ENCODE results near the gene CFB. TPM values are rescaled to one million over a fixed set of nuclear protein-coding genes. Genes with fewer than 3 reads are reported as not detected.
"Not testable (repeated sequence)": the region's sequence is repeated elsewhere in the genome, so short reads cannot be mapped to it uniquely, and the experiment has no call there.

Gene CFB
- polyA plus RNA-seq (2014; cell fraction: cytosol; rRNA removed), result not detected in 2 replicates
- 0.42 TPM in 1 of 2 replicates, not detected in the other for polyA plus RNA-seq (2014; cell fraction: nucleus; rRNA removed)

GRCh38 chr6:31945507-31946369 is at the start of gene CFB:
CFB (plus strand) TSS chr6:31946095; CDS start chr6:31946222, 127 bp downstream.
- DNase-seq (ENCODE audit: low spot score), result no peak

GRCh38 chr6:31896493-31896855 is 49.4 kb upstream of the CFB start:
- no peak for DNase-seq (ENCODE audit: low spot score)

DNA sequence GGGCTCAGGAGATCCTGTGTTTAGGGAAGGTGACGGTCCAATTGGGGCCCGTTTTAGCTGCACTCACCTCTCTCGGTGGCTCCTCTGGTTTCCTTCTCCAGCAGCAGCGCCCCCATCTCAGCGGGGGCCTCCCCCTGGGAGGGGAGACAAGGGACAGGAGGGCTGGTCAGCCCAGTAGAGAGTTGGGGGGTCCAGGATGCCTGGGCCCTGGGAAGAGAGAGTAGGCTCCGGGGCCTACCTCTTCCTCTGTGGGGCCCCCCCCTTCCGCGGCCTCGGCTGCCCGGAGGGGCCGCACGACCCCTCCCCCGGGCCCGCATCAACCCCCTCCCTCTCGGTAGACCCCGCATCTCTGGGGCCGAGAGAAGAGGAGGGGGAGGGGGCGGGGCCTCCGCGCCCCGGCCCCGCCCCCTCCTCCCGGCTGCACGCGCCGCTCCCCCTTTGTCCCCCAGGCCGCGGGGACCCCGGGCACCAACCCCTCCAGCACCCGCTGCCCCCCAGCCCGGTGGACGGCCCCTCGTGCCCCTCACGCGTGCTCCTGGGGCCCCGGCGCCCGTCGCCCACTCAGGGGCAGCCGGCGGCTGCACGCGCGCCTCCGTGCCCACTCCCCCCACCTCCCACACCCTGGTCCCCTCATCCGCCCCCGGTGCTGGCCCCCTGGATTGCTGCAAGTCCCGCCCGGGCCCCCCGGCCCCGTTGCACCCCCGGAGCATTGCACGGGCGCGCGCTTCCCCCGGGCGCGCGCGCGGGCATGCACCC is 48.9 kb upstream of the CFB start:
- DNase-seq (ENCODE audit: low spot score), result no peak

DNA sequence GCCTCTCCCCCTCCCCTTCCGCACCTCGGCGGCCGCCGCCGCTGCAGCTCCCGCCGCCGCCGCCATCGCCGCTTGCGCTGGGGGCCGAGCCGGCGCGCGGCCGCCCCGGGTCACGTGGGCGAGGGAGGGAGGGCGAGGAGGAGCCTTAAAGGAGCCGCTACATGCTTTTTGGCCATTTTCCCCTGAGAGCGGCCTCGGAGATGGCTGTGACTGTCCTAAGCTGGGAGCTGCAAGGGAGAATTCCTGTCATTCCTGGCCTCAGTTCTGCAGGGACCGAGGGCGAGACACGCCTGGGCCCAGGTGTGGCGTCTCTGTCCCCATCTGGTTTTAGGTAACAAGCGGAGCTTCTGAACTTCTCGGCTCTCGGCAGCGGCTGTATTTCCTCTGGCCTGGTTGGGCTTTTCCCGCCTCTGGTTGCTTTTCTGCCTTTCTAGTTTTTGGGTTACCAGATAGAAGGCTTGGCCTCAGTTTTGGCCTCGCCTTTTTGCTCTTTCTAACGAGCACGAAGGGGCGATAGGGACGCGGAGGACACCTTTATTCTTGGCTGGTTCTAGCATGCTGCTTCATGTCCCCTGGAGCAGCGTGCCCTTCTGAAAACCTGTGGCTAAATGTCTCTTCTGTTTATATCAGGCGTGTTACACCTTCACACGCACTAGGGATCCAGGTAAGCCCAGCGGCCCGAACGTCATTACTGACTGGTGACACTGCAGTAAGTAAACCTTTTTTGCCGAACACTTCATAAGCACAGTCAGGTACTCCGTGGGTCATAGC is 48.1 kb upstream of the CFB start, which contains the start of gene EHMT2:
Gene EHMT2, minus strand, starts transcription at position 87 of the 771 bp plus-strand sequence. Its CDS starts 21 bp downstream, at position 66.
- DNase-seq (ENCODE audit: low spot score), result peak; percentile 80

DNA sequence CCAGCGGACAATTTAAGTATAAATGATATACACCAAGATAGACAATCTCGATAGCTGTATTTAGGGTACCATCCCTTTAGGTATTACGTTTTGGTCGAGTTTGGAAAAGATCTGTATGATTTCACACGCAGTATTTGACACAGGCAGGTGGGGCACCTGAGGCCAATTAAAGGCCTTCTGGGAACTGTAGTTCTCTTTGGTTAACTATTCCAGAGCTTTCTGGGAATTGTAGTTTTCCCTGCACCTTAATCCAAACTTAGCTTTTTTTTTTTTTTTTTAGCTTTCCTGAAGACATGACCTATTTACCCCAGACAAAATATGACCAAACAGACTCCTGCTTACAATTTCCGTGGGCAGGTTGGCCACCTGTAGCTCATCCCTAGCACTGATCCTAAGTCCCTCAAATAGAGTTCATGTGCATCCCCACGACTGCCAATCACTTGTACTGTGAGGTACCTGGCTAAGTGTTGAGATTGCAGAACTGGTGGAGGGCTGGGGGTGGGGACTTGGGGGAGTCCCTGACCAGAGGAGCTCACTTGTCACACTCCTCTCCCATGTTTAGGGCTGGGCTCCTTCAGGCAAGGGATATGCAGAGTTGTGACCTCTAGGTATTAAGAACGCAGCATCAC is 47.4 kb upstream of the CFB start:
- peak; percentile 60 for DNase-seq (ENCODE audit: low spot score)

DNA sequence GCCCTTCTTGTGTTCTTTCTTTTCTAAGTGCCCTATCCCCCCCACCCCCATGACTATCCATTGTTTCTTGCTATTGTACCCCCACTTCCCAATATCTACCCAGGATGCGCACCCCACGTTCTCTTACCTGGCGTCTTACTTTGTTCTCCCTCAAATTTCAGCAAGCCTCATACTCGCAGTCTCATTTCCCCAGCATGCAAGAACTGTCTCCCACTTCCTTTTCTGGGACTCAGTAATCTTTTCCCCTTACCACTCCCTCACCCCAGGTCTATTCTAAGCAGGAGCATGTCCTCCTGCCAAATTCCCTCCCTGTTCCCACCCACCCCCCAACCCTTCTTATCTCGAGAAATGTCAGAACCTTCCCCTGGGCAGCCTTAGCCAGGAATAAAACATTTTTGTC is 46.7 kb upstream of the CFB start:
- no peak for DNase-seq (ENCODE audit: low spot score)

DNA sequence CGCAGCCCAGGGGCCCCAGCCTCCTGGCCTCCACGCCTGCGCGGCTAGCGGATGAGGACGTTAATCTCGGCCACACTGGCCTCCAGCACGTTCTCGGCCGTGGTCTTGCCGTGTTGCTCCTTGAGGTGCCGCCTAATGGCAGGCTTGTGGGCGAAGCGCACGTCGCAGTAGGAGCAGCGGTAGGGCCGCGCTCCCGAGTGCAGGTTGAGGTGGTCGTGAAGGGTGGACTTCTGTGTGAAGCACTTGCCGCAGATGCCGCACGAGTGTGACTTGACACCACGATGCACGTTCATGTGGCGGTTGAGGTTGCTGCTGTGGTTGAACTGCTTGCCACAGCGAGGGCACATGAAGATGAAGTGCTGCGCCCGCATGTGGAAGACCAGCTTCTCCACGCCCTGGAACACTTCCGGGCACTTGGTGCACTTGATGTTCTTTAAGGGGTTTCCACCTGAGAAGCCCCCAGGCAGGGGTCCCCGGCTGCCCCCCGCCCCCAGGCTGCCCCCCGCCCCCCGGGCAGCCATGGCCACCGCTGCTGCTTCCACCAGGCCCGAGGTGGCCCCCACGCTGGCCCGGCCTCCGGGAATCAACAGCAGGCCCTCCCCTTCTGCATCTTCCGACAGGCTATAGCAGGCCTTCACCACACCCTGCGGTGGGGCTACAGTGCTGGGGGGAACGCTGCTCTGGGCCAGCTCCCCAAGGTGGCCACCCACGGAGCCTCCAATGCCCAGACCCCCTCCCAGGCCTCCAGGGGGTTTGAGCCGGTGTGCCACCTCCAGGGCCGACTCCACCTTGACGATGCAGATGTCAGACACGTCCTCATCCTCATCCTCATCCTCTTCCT is 45.8 kb upstream of the CFB start:
- DNase-seq (ENCODE audit: low spot score), result no peak

- no peak for DNase-seq (ENCODE audit: low spot score)
Measured at GRCh38 chr6:31900917-31901414, 44.9 kb upstream of the CFB start.

- DNase-seq (ENCODE audit: low spot score), result no peak
Measured at GRCh38 chr6:31901415-31901952, 44.4 kb upstream of the CFB start.

DNA sequence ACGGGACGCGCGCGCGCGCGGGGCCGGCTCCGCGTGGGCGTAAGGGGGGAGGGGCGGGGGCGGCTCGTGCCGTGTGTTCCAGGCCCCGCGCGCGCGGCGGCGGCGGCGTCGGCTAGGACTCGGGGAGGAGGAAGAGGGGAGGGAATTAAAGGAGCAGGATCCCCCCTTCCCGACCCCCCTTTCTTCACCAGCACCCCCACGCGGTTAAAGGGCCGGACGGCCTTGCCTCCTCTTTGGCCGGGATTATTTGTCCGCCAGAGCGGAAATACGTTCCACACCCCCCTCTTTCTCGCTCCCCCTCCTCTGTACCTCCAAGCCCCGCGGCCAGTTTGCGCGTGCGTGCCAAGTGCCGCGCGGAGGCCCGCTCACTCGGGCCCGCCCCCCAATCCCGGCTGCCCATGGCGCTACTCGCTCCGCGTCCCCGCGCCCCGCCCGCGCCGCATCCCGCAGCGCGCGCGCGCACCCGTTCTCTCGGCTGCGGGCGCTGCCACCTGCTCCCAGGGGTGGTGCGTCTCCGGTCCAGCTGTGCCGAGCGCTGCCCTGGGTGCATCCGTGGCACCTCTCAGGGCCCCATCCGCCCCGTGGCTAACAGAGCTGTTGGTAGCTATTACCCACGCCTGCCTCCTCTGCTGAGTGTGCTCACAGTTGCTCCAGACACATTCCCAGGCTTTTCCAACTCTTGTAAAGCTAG is 43.8 kb upstream of the CFB start, which contains the start of gene ZBTB12:
Gene ZBTB12, minus strand, starts transcription at position 134 of the 691 bp plus-strand sequence. CDS start 781 bp downstream, outside the sequence.
- peak; percentile 97 for DNase-seq (ENCODE audit: low spot score)

DNA sequence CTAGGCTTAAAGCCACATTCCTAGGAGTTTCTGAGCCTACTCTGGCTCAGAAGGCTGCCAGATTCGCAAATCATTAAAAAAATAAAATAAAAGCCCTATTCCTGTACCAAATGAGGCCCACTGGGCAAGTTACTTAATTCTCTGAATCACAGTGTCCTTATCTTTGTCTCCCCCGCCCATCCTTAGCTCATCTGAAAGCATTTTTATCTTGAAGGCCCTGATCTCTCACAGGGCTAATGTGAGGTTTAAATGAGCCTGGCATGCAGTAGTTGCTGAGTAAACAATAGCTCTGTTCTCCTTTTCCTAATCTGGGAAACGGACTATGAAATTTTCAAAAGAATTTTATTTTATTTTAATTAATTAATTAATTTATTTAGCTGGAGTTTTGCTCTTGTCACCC is 41.9 kb upstream of the CFB start:
- no peak for DNase-seq (ENCODE audit: low spot score)

DNA sequence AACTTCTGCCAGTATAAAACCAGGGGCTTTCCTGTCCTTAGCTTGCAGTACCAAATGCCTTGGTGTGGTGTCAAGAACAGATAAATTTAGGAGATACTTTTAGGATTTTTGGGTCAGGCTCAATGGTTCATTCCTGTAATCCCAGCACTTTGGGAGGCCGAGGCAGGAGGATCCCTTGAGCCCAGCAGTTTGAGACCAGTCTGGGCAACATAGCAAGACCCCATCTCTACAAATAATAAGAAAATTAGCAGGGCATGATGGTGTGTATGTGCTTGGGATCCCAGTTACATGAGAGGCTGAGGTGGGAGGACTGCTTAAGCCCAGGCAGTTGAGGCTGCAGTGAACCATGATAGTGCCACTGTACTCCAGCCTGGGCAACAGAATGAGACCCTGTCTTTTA is 40.9 kb upstream of the CFB start:
- DNase-seq (ENCODE audit: low spot score), result no peak

- no peak for DNase-seq (ENCODE audit: low spot score)
Measured at GRCh38 chr6:31906122-31906521, 39.8 kb upstream of the CFB start.

DNA sequence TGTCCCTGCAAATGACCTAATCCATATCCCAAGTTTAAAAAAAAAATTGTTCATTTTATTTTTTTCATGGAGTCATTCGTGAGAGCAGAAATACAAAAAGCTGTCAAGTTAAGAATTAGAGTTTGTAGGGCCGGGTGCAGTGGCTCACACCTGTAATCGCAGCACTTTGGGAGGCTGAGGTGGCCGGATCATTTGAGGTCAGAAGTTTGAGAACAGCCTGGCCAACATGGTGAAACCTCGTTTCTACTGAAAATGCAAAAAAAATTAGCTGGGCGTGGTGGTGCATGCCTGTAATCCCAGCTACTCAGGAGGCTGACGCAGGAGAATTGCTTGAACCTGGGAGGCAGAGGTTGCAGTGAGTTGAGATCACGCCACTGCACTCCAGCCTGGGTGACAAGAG is 39.2 kb upstream of the CFB start:
- DNase-seq (ENCODE audit: low spot score), result not testable (repeated sequence)

DNA sequence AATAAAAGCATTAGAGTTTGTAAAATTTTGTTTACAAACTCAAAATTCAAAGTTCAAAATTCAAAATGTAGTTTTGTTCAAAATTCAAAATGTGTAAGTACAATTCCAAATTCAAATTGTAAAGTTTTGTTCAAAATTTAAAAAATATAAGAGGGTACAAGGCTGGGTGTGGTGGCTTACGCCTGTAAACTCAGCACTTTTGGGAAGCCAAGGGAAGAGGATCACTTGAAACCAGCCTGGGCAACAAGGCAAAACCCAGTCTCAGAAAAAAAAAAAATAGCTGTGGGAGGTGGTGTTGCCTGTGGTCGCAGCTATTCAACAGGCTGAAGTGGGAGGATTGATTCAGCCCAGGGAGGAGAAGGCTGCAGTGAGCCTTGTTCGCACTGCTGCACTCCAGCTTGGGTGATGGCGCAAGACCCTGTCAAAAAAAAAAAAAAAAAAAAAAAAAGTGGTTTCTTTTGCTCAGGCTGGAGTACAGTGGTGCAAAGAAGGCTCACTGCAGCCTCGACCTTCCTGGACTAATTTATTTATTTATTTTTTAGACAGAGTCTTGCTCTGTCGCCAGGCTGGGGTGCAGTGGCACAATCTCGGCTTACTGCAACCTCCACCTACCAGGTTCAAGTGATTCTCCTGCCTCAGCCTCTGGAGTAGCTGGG is 38.6 kb upstream of the CFB start:
- no peak for DNase-seq (ENCODE audit: low spot score)

DNA sequence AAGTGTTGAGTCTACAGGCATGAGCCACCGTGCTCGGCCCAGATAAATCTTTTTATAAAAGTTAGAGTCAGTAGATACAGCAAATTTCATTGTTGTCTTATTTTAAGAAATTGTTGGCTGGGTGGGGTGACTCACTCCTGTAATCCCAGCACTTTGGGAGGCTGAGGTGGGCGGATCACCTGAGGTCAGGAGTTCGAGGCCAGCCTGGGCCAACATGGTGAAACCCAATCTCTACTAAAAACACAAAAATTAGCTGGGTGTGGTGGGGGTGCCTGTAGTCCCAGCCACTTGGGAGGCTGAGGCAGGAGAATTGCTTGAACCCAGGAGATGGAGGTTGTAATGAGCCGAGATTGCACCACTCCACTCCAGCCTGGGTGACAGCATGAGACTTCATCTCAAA is 37.6 kb upstream of the CFB start:
- DNase-seq (ENCODE audit: low spot score), result not testable (repeated sequence)

DNA sequence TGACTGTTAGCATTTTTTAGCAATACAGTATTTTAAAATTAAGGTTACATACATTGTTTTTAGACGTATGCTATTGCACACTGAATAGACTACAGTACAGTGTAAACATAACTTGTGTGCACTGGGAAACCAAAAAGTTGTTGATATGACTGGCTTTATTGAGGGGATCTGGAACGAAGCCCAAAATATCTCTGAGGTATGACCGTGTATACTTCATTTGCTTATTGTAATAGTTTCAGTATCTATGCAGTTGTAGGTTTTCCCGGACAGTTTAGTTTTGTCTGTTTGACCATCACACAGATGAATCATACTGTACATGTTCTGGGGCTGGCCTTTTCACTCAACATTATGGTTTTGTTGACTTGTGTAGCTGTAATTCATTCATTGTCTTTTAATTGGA is 37.1 kb upstream of the CFB start:
- DNase-seq (ENCODE audit: low spot score), result no peak

DNA sequence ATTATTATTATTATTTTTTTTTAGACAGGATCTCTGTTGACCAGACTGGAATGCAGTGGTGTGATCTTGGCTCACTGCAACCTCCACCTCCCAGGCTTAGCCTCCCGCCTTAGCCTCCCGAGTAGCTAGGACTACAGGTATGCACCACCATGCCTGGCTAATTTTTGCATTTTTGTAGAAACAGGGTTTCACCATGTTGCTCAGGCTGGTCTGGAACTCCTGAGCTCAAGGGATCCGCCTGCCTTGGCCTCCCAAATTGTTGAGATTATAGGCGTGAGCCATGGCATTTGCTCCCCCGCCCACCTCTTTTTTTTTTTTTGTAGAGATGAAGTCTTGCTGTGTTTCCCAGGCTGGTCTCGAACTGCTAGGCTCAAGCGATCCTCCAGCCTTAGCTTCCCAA is 36.6 kb upstream of the CFB start:
- DNase-seq (ENCODE audit: low spot score), result not testable (repeated sequence)

Data from SK-N-DZ (cell line).